Gastroesophageal sphincter (tissue), 3 donors: ENCODE results near the gene OR6S1.

ENCODE experiments used
- CTCF ChIP-seq, 4 experiments: fragments of 200-600 bp in 2 of 4; fragments of 450-650 bp in 2 of 4; sonication (generic) in 1 of 4; IDR thresholded peaks; one replicate each; pipeline ENCODE4 v1.5.1; 2017 to 2019; ENCODE audit warnings: antibody characterized with exemption in 4 of 4, mild to moderate bottlenecking in 2 of 4, moderate library complexity in 2 of 4
- POLR2A ChIP-seq, 2 donors: fragments of 450-650 bp; IDR thresholded peaks; one replicate each; pipeline ENCODE4 v1.6.1; 2017; ENCODE audit warnings: antibody characterized with exemption in 2 of 2, mild to moderate bottlenecking in 2 of 2, moderate library complexity in 1 of 2
- POLR2AphosphoS5 ChIP-seq: sonication (generic); formaldehyde crosslinking; IDR thresholded peaks from one replicate; pipeline ENCODE4 v1.6.1; 2017; ENCODE audit warnings: antibody characterized with exemption

- no peak for TF ChIP-seq CTCF (IDR thresholded peaks at IDR 0.05)
- TF ChIP-seq POLR2A (IDR thresholded peaks at IDR 0.05) = no peak
- TF ChIP-seq POLR2AphosphoS5 = no peak
Observed at GRCh38 chr14:20620798-20621478, 20.6 kb downstream of the OR6S1 start.
